ENCODE measurements around the gene ITPK1.

Gene ITPK1

GRCh38 chr14:92960706-92961566, 154.8 kb downstream of the ITPK1 start:
- TF ChIP-seq TCF4 (CRISPR knock-in tag; IDR thresholded peaks at IDR 0.05; ENCODE audit: borderline replicate concordance) (no peak), ZNF565 (CRISPR knock-in tag; conservative IDR thresholded peaks at IDR 0.05; ENCODE audit: low read depth) (no peak), CSDC2 (CRISPR knock-in tag; IDR thresholded peaks at IDR 0.05) (no peak), ZNF8 (CRISPR knock-in tag; IDR thresholded peaks at IDR 0.05) (no peak), ZFP3 (CRISPR knock-in tag; IDR thresholded peaks at IDR 0.05) (no peak), PATZ1 (CRISPR knock-in tag; IDR thresholded peaks at IDR 0.05; ENCODE audit: borderline replicate concordance) (no peak), TOX (CRISPR knock-in tag; IDR thresholded peaks at IDR 0.05; ENCODE audit: borderline replicate concordance) (no peak), ZFP30 (CRISPR knock-in tag; IDR thresholded peaks at IDR 0.05) (no peak), ESRRG (CRISPR knock-in tag; IDR thresholded peaks at IDR 0.05) (no peak)
- ATAC-seq, result peak; percentile 82

- TF ChIP-seq ZNF8 (CRISPR knock-in tag; IDR thresholded peaks at IDR 0.05) (no peak), GLIS3 (CRISPR knock-in tag; IDR thresholded peaks at IDR 0.05) (no peak), BACH2 (CRISPR knock-in tag; IDR thresholded peaks at IDR 0.05; ENCODE audit: borderline replicate concordance) (no peak), SNAI2 (CRISPR knock-in tag; IDR thresholded peaks at IDR 0.05) (no peak)
Measured at GRCh38 chr14:92959761-92960680, 155.7 kb downstream of the ITPK1 start.

GRCh38 chr14:92959189-92959531, 156.6 kb downstream of the ITPK1 start:
- ATAC-seq, result peak; percentile 11; the same call in 1 of the 3 replicates
- TF ChIP-seq GLIS3 (CRISPR knock-in tag; IDR thresholded peaks at IDR 0.05) (no peak), PATZ1 (CRISPR knock-in tag; IDR thresholded peaks at IDR 0.05; ENCODE audit: borderline replicate concordance) (no peak), TOX (CRISPR knock-in tag; IDR thresholded peaks at IDR 0.05; ENCODE audit: borderline replicate concordance) (no peak), TSHZ2 (CRISPR knock-in tag; IDR thresholded peaks at IDR 0.05) (peak; percentile 14; the same call in 1 of the 2 replicates), ISL1 (CRISPR knock-in tag; IDR thresholded peaks at IDR 0.05) (no peak), CSRNP3 (CRISPR knock-in tag; IDR thresholded peaks at IDR 0.05) (no peak), TCF4 (CRISPR knock-in tag; IDR thresholded peaks at IDR 0.05; ENCODE audit: borderline replicate concordance) (peak; percentile 30; the same call in 1 of the 2 replicates), ARNTL (CRISPR knock-in tag; IDR thresholded peaks at IDR 0.05; ENCODE audit: borderline replicate concordance, low read depth) (no peak), ESRRG (CRISPR knock-in tag; IDR thresholded peaks at IDR 0.05) (no peak)
- TF ChIP-seq, protein P1, sequence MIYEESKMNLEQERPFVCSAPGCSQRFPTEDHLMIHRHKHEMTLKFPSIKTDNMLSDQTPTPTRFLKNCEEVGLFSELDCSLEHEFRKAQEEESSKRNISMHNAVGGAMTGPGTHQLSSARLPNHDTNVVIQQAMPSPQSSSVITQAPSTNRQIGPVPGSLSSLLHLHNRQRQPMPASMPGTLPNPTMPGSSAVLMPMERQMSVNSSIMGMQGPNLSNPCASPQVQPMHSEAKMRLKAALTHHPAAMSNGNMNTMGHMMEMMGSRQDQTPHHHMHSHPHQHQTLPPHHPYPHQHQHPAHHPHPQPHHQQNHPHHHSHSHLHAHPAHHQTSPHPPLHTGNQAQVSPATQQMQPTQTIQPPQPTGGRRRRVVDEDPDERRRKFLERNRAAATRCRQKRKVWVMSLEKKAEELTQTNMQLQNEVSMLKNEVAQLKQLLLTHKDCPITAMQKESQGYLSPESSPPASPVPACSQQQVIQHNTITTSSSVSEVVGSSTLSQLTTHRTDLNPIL (CRISPR knock-in tag; IDR thresholded peaks at IDR 0.05; ENCODE audit: low read depth), result no peak

More at GRCh38 chr14:92959761-92960680, 155.7 kb downstream of the ITPK1 start:
- no peak for ATAC-seq
